Activated T-cell treated with anti-CD3 and anti-CD28 coated beads for 4 hours (primary cell): ENCODE data around the gene VDAC1.

Source experiments
- DNase-seq: peaks from one replicate; pipeline ENCODE4 v3.0.0-alpha.2; 2020

The VDAC1 gene

GRCh38 chr5:134022333-134022732, 17.6 kb upstream of the VDAC1 start:
- DNase-seq: no peak

- DNase-seq: no peak
Observed at GRCh38 chr5:134020188-134020587, 15.4 kb upstream of the VDAC1 start.

GRCh38 chr5:134019636-134020035, 14.9 kb upstream of the VDAC1 start:
- no peak for DNase-seq

- no peak for DNase-seq
Observed at GRCh38 chr5:134018986-134019316, 14.2 kb upstream of the VDAC1 start.

- no peak for DNase-seq
Observed at GRCh38 chr5:134018154-134018985, 13.6 kb upstream of the VDAC1 start.

- DNase-seq: no peak
Observed at GRCh38 chr5:134008266-134008749, 3.5 kb upstream of the VDAC1 start.

- no peak for DNase-seq
Observed at GRCh38 chr5:134007581-134008265, 2.9 kb upstream of the VDAC1 start.

- DNase-seq: no peak
Observed at GRCh38 chr5:134006115-134006514, 1.3 kb upstream of the VDAC1 start.

- DNase-seq: no peak
Observed at GRCh38 chr5:134005417-134006061, 764 bp upstream of the VDAC1 start.

GRCh38 chr5:134003817-134004625, 754 bp downstream of the VDAC1 start:
- peak; percentile 47 for DNase-seq

- DNase-seq: peak; percentile 10
Observed at GRCh38 chr5:134003064-134003816, 1.5 kb downstream of the VDAC1 start.

- no peak for DNase-seq
Observed at GRCh38 chr5:134001938-134002731, 2.6 kb downstream of the VDAC1 start.

GRCh38 chr5:134000696-134001453, 3.9 kb downstream of the VDAC1 start:
- DNase-seq: no peak

- DNase-seq: no peak
Observed at GRCh38 chr5:134000091-134000511, 4.7 kb downstream of the VDAC1 start.

- DNase-seq: no peak
Observed at GRCh38 chr5:133998807-133999206, 6.0 kb downstream of the VDAC1 start.

GRCh38 chr5:133998042-133998441, 6.7 kb downstream of the VDAC1 start:
- DNase-seq: no peak

GRCh38 chr5:133996683-133997252, 8.0 kb downstream of the VDAC1 start:
- no peak for DNase-seq

GRCh38 chr5:133995883-133996563, 8.8 kb downstream of the VDAC1 start:
- no peak for DNase-seq

- no peak for DNase-seq
Observed at GRCh38 chr5:133995341-133995740, 9.4 kb downstream of the VDAC1 start.

GRCh38 chr5:133994990-133995333, 9.8 kb downstream of the VDAC1 start:
- no peak for DNase-seq
